SK-N-SH (cell line): Measurements from ENCODE around the gene ZC3HAV1L.

Experiments
- CHD2 ChIP-seq: fragments of 150-350 bp; IDR thresholded peaks from 2 replicates; pipeline ENCODE4 v1.6.1; 2018; ENCODE audit warnings: low read length; ENCODE audit not compliant: partially characterized antibody
- RAD21 ChIP-seq: IDR thresholded peaks from 2 replicates; pipeline ENCODE4 v1.6.1; 2012; ENCODE audit warnings: mild to moderate bottlenecking, low read length
- TCF12 ChIP-seq: IDR thresholded peaks from 2 replicates; pipeline ENCODE4 v1.4.0; 2012
- TF ChIP-seq, protein P1 (sequence below): fragments of 200-600 bp; sonication (generic); IDR thresholded peaks from 2 replicates; pipeline ENCODE4 v1.6.1; 2017; ENCODE audit warnings: antibody characterized with exemption, mild to moderate bottlenecking, moderate library complexity

DNA sequence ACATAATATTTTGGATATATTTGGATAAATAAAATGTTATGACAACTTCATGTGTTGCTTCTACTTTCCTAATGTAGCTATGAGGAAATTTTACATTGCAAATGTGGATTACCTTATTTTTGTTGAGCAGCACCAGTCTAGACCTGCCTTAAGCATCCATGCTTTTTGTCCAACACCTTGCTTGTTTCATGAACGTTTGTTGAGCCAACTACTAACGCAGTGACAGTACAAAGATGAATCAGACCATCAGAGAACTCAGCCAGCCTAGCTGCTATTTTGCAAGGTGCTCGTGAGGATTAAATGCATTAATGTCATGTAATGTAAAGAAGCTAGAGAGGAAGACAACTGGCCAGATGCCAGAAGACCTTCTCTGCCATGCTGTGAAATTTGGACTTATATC lies 1.1 kb upstream of the ZC3HAV1L start:
- TF ChIP-seq, protein P1, sequence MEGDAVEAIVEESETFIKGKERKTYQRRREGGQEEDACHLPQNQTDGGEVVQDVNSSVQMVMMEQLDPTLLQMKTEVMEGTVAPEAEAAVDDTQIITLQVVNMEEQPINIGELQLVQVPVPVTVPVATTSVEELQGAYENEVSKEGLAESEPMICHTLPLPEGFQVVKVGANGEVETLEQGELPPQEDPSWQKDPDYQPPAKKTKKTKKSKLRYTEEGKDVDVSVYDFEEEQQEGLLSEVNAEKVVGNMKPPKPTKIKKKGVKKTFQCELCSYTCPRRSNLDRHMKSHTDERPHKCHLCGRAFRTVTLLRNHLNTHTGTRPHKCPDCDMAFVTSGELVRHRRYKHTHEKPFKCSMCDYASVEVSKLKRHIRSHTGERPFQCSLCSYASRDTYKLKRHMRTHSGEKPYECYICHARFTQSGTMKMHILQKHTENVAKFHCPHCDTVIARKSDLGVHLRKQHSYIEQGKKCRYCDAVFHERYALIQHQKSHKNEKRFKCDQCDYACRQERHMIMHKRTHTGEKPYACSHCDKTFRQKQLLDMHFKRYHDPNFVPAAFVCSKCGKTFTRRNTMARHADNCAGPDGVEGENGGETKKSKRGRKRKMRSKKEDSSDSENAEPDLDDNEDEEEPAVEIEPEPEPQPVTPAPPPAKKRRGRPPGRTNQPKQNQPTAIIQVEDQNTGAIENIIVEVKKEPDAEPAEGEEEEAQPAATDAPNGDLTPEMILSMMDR: no peak
- TF ChIP-seq CHD2 (no peak), TCF12 (no peak), RAD21 (no peak)
